ENCODE data around the gene PCSK2. TPM values are rescaled to one million over a fixed set of nuclear protein-coding genes. Genes with fewer than 3 reads are reported as not detected.

PCSK2 gene
- total and polyA plus RNA-seq, 2 experiments from 2014 or later: 1.3 to 3.8 TPM

- Histone ChIP-seq H3K27ac (no peak overlapping the region), H3K27me3 (no peaks in the 10 kb centered on the region), H3K79me2 (no peaks in the 10 kb centered on the region), H3K4me3 (no peak overlapping the region), H4K20me1 (ENCODE audit: insufficient read depth, poor library complexity, severe bottlenecking) (no peaks in the 10 kb centered on the region), H3K4me2 (no peak overlapping the region), H3K4me1 (ENCODE audit: insufficient read depth) (no peaks in the 10 kb centered on the region), H3K36me3 (replicated peaks; ENCODE audit: insufficient read depth, low read depth) (no peaks in the 10 kb centered on the region), H3K9me3 (ENCODE audit: low read depth) (no peaks in the 10 kb centered on the region), H3K9me2 (replicated peaks; ENCODE audit: insufficient read depth) (no peaks in the 10 kb centered on the region), H2AFZ (no peak overlapping the region)
- TF ChIP-seq EZH2 (IDR thresholded peaks at IDR 0.05; ENCODE audit: borderline replicate concordance) (no peak), CTCF (IDR thresholded peaks at IDR 0.05; ENCODE audit: poor library complexity) (no peak), EZH2phosphoT487 (IDR thresholded peaks at IDR 0.05; ENCODE audit: low read depth, severe bottlenecking, unreplicated experiment) (no peak)
- DNase-seq (ENCODE audit: low spot score): no peak
- 46% methylated on average over 2 of the region's 2 CpGs for WGBS (ENCODE audit: low lambda C conversion rate, missing lambda C conversion rate)
Measured at GRCh38 chr20:17345321-17345720, 118.5 kb downstream of the PCSK2 start.

DNA sequence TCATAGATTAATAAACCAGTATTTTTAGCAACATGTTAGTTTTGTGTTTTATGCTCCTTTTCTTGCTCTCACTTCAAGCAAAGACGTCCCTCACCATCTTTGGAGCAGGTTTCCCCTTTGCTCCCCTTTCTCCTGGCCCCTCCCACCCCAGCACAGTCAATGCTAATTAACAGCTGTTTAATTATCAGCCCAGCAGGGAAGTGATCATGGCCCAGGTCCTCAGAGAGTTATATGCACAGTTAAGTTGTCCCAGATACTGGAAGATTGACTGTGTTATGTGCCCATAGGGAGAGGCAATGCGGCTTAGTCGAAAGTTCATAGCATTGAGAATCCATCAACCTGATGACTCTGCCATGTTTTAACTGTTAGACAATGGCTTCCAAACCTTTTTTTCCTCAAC, 123.5 kb downstream of the PCSK2 start:
- Histone ChIP-seq H3K4me1 (ENCODE audit: insufficient read depth) (no peaks in the 10 kb centered on the region), H3K4me3 (no peak overlapping the region), H3K9me2 (replicated peaks; ENCODE audit: insufficient read depth) (no peaks in the 10 kb centered on the region), H4K20me1 (ENCODE audit: insufficient read depth, poor library complexity, severe bottlenecking) (no peaks in the 10 kb centered on the region), H3K27me3 (no peaks in the 10 kb centered on the region), H3K4me2 (no peak overlapping the region), H3K9me3 (ENCODE audit: low read depth) (no peaks in the 10 kb centered on the region), H3K79me2 (no peaks in the 10 kb centered on the region), H2AFZ (no peak overlapping the region), H3K27ac (no peak overlapping the region), H3K36me3 (replicated peaks; ENCODE audit: insufficient read depth, low read depth) (no peaks in the 10 kb centered on the region)
- 85% methylated on average over 3 of the region's 3 CpGs for WGBS (ENCODE audit: low lambda C conversion rate, missing lambda C conversion rate)
- no peak for DNase-seq (ENCODE audit: low spot score)
- TF ChIP-seq EZH2phosphoT487 (IDR thresholded peaks at IDR 0.05; ENCODE audit: low read depth, severe bottlenecking, unreplicated experiment): no peak
- no peak for TF ChIP-seq EZH2 (IDR thresholded peaks at IDR 0.05; ENCODE audit: borderline replicate concordance)
- TF ChIP-seq CTCF (IDR thresholded peaks at IDR 0.05; ENCODE audit: poor library complexity): no peak

- TF ChIP-seq EZH2 (IDR thresholded peaks at IDR 0.05; ENCODE audit: borderline replicate concordance) (no peak), CTCF (IDR thresholded peaks at IDR 0.05; ENCODE audit: poor library complexity) (no peak), EZH2phosphoT487 (IDR thresholded peaks at IDR 0.05; ENCODE audit: low read depth, severe bottlenecking, unreplicated experiment) (no peak)
- no peak overlapping the region for H3K27ac ChIP-seq
- H3K4me2 ChIP-seq: no peak overlapping the region
- no peaks in the 10 kb centered on the region for H3K9me2 ChIP-seq (replicated peaks; ENCODE audit: insufficient read depth)
- H3K9me3 ChIP-seq (ENCODE audit: low read depth): no peaks in the 10 kb centered on the region
- H3K79me2 ChIP-seq: no peaks in the 10 kb centered on the region
- no peak for DNase-seq (ENCODE audit: low spot score)
- 68% methylated on average over 2 of the region's 2 CpGs for WGBS (ENCODE audit: low lambda C conversion rate, missing lambda C conversion rate)
- H3K27me3 ChIP-seq: no peaks in the 10 kb centered on the region
- no peak overlapping the region for H3K4me3 ChIP-seq
- no peak overlapping the region for H2AFZ ChIP-seq
- H3K36me3 ChIP-seq (replicated peaks; ENCODE audit: insufficient read depth, low read depth): no peaks in the 10 kb centered on the region
- no peaks in the 10 kb centered on the region for H4K20me1 ChIP-seq (ENCODE audit: insufficient read depth, poor library complexity, severe bottlenecking)
- H3K4me1 ChIP-seq (ENCODE audit: insufficient read depth): no peaks in the 10 kb centered on the region
Measured at GRCh38 chr20:17357238-17357637, 130.4 kb downstream of the PCSK2 start.

GRCh38 chr20:17358854-17359253, 132.0 kb downstream of the PCSK2 start:
- no peak overlapping the region for H2AFZ ChIP-seq

More at GRCh38 chr20:17358854-17359253, 132.0 kb downstream of the PCSK2 start:
- H4K20me1 ChIP-seq (ENCODE audit: insufficient read depth, poor library complexity, severe bottlenecking): no peaks in the 10 kb centered on the region
- H3K4me1 ChIP-seq (ENCODE audit: insufficient read depth): no peaks in the 10 kb centered on the region
- no peaks in the 10 kb centered on the region for H3K27me3 ChIP-seq
- no peaks in the 10 kb centered on the region for H3K36me3 ChIP-seq (replicated peaks; ENCODE audit: insufficient read depth, low read depth)
- H3K9me3 ChIP-seq (ENCODE audit: low read depth): no peaks in the 10 kb centered on the region
- H3K4me2 ChIP-seq: no peak overlapping the region
- no peak overlapping the region for H3K27ac ChIP-seq
- no peak for TF ChIP-seq EZH2 (IDR thresholded peaks at IDR 0.05; ENCODE audit: borderline replicate concordance)
- H3K79me2 ChIP-seq: no peaks in the 10 kb centered on the region
- no peak for DNase-seq (ENCODE audit: low spot score)
- no peak overlapping the region for H3K4me3 ChIP-seq
- 76% methylated on average over 1 of the region's 1 CpG for WGBS (ENCODE audit: low lambda C conversion rate, missing lambda C conversion rate)
- no peaks in the 10 kb centered on the region for H3K9me2 ChIP-seq (replicated peaks; ENCODE audit: insufficient read depth)
